Ovary (tissue), 9 donors: ENCODE data around the gene MDP1. TPM values are rescaled to one million over a fixed set of nuclear protein-coding genes. Genes with fewer than 3 reads are reported as not detected.

Experiments
- DNase-seq, 5 donors: peaks; one replicate each; pipeline ENCODE4 v3.0.0-alpha.2; 2019 to 2020
- H3K27ac ChIP-seq, 2 donors: fragments of 200-600 bp; one replicate each; pipeline versions ENCODE4 v1.5.1 to v1.8.0; 2019 to 2022
- H3K27me3 ChIP-seq: fragments of 200-600 bp; one replicate; pipeline ENCODE4 v1.8.0; 2022
- H3K36me3 ChIP-seq: fragments of 200-600 bp; sonication (generic); one replicate; pipeline ENCODE4 v1.5.1; 2019
- H3K4me1 ChIP-seq: one replicate; pipeline ENCODE4 v1.8.1; 2013; ENCODE audit warnings: mild to moderate bottlenecking, moderate library complexity; ENCODE audit not compliant: insufficient read depth
- H3K4me3 ChIP-seq: fragments of 200-600 bp; sonication (generic); one replicate; pipeline ENCODE4 v1.5.1; 2017
- H3K9me3 ChIP-seq, 2 donors: fragments of 200-600 bp in 1 of 2; sonication (generic) in 1 of 2; one replicate each; pipeline versions ENCODE4 v1.5.1 to v1.8.1; 2013 to 2019; ENCODE audit warnings: mild to moderate bottlenecking in 1 of 2, moderate library complexity in 1 of 2
- CTCF ChIP-seq, 3 donors: fragments of 450-650 bp in 2 of 3; fragments of 200-600 bp in 1 of 3; IDR thresholded peaks; one replicate each; pipeline versions ENCODE4 v1.5.1 to v1.8.0; 2016 to 2022; ENCODE audit warnings: antibody characterized with exemption in 3 of 3, mild to moderate bottlenecking in 1 of 3
- EP300 ChIP-seq: sonication (generic); formaldehyde crosslinking; IDR thresholded peaks from one replicate; pipeline ENCODE4 v1.6.1; 2017; ENCODE audit warnings: antibody characterized with exemption
- POLR2A ChIP-seq: fragments of 450-650 bp; IDR thresholded peaks from one replicate; pipeline ENCODE4 v1.6.1; 2017; ENCODE audit warnings: antibody characterized with exemption, mild to moderate bottlenecking, moderate library complexity
- WGBS, 3 donors: extraction: QIAGEN DNeasy Blood & Tissue Kit in 1 of 3; methylation state at CpG; one replicate each; pipeline versions ENCODE4 v1.1.5 to v1.1.7; 2013 to 2017; 5-methylcytosine and 5-hydroxymethylcytosine counted together
- intact Hi-C, 4 donors: fragments of 100-400 bp; cut with DNase I; formaldehyde crosslinking; loops; one replicate each; pipeline versions ENCODE4 v1.11.0 to v1.15.1; 2022 to 2023
- polyA plus RNA-seq, 2 donors: library from polyadenylated mRNA; stranded (reverse); fragments of 200-250 nt in 1 of 2; fragments of 350-450 nt in 1 of 2; fragmentation: Illumina TruSeq in 1 of 2; extraction: RNeasy Lipid Tissue Mini Kit (QIAGEN cat#74804) in 1 of 2; gene quantifications; one replicate each; pipeline ENCODE4 v1.2.3, GENCODE V29; 2013 to 2014
- total RNA-seq, 7 donors: library from RNA; depleted of rRNA in 2 of 7; stranded (reverse); fragments of >200 nt in 2 of 7; fragmentation: NEBNext Ultra II Directional in 3 of 7; extraction: Animal tissue kit (Norgen Biotek cat#: 25700) in 3 of 7; gene quantifications; one replicate each; pipeline versions ENCODE4 v1.1.0 to v1.2.4, GENCODE V29; 2016 to 2023
- donor health status: DM: no; HTN: no; CAD: no; lungs with moderate emphysema.
- donor health status: DM: no; HTN: no; CAD: no.
- donor health status: Bipolar disorder and iron deficiency.
- donor health status: DM: yes; HTN: yes; CAD: no.
- donor health status: DM: no; HTN: no; CAD: no.
- donor health status: DM: yes; HTN: yes; CAD: no.

The MDP1 gene
- total and polyA plus RNA-seq, 9 donors, result 15.5 to 32.6 (median 19.4) TPM

- WGBS, 3 donors, result 79 to 85% (median 80%) methylated on average over 11 of the region's 11 CpGs
- H3K9me3 ChIP-seq, result no peaks in the 10 kb centered on the region
- no peaks in the 10 kb centered on the region for H3K4me1 ChIP-seq
- peak in 1 of 5 donors; percentile 22 for DNase-seq
- H3K27me3 ChIP-seq, result no peaks in the 10 kb centered on the region
- no peak for TF ChIP-seq EP300
- no peak for TF ChIP-seq CTCF (IDR thresholded peaks at IDR 0.05)
- no peak for TF ChIP-seq POLR2A
- intact Hi-C loops, result no loop called here
- no peak overlapping the region for H3K4me3 ChIP-seq
- H3K36me3 ChIP-seq, result no peaks in the 10 kb centered on the region
- H3K27ac ChIP-seq, result no peak overlapping the region
Measured at GRCh38 chr14:24252289-24253124, 36.6 kb upstream of the MDP1 start.

DNA sequence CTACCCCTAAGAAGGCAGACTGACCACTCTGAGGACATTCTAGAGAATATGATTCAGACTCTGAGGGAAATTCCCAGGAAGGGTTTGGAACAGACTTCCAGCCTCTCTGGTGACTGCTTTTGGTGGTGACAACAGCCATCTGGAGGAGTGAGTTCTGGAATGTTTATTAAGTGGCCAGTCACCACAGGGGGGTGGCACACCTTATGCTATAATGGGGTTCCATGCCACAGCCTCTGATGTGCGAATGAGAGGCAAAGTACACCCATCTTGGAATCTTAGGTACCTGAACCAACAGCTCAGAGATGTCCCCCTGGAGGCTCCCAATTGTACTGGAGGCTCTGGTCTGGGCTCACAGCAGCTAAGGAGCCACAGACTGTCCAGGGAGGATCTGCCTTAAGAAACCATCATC, 36.0 kb upstream of the MDP1 start:
- intact Hi-C loops, result no loop called here

GRCh38 chr14:24250354-24250753, 34.5 kb upstream of the MDP1 start:
- H3K36me3 ChIP-seq, result no peaks in the 10 kb centered on the region
- H3K27me3 ChIP-seq, result no peaks in the 10 kb centered on the region
- no peak overlapping the region for H3K27ac ChIP-seq
- 55 to 64% (median 59%) methylated on average over 4 of the region's 4 CpGs for WGBS, 3 donors
- no peak overlapping the region for H3K4me3 ChIP-seq
- DNase-seq, result peak in 1 of 5 donors; percentile 14
- H3K9me3 ChIP-seq, result no peaks in the 10 kb centered on the region
- no peaks in the 10 kb centered on the region for H3K4me1 ChIP-seq
- intact Hi-C loops, result no loop called here
- TF ChIP-seq EP300, result no peak
- TF ChIP-seq POLR2A, result no peak
- TF ChIP-seq CTCF (IDR thresholded peaks at IDR 0.05), result no peak

More for the DNA sequence above, 36.0 kb upstream of the MDP1 start:
- TF ChIP-seq POLR2A, result no peak
- TF ChIP-seq EP300, result no peak
- no peak for TF ChIP-seq CTCF (IDR thresholded peaks at IDR 0.05)
- Histone ChIP-seq H3K27me3 (no peaks in the 10 kb centered on the region), H3K9me3 (no peaks in the 10 kb centered on the region), H3K36me3 (no peaks in the 10 kb centered on the region), H3K4me3 (no peak overlapping the region), H3K27ac (no peak overlapping the region), H3K4me1 (no peaks in the 10 kb centered on the region)
- peak in 1 of 5 donors; percentile 6 for DNase-seq
- 86 to 100% (median 91%) methylated on average over 1 of the region's 1 CpG for WGBS, 3 donors

GRCh38 chr14:24249230-24250021, 33.6 kb upstream of the MDP1 start:
- Histone ChIP-seq H3K27ac (no peak overlapping the region), H3K4me3 (no peak overlapping the region), H3K9me3 (no peaks in the 10 kb centered on the region), H3K27me3 (no peaks in the 10 kb centered on the region), H3K36me3 (no peaks in the 10 kb centered on the region), H3K4me1 (no peaks in the 10 kb centered on the region)
- TF ChIP-seq CTCF (IDR thresholded peaks at IDR 0.05) (no peak), POLR2A (no peak), EP300 (no peak)
- peak in 1 of 5 donors; percentile 15 for DNase-seq
- 71 to 81% (median 71%) methylated on average over 13 of the region's 13 CpGs for WGBS, 3 donors
- intact Hi-C loops, result no loop called here
